GM12801 (cell line): ENCODE data around the gene CD46.

ENCODE experiments used
- TF ChIP-seq, protein P1 (sequence below): IDR thresholded peaks from one replicate; pipeline ENCODE4 v1.5.1; 2011; ENCODE audit warnings: control low read depth; ENCODE audit not compliant: insufficient read length; ENCODE audit errors: extremely low read depth

Gene CD46

GRCh38 chr1:207801819-207802218 lies 50.0 kb downstream of the CD46 start:
- TF ChIP-seq, protein P1, sequence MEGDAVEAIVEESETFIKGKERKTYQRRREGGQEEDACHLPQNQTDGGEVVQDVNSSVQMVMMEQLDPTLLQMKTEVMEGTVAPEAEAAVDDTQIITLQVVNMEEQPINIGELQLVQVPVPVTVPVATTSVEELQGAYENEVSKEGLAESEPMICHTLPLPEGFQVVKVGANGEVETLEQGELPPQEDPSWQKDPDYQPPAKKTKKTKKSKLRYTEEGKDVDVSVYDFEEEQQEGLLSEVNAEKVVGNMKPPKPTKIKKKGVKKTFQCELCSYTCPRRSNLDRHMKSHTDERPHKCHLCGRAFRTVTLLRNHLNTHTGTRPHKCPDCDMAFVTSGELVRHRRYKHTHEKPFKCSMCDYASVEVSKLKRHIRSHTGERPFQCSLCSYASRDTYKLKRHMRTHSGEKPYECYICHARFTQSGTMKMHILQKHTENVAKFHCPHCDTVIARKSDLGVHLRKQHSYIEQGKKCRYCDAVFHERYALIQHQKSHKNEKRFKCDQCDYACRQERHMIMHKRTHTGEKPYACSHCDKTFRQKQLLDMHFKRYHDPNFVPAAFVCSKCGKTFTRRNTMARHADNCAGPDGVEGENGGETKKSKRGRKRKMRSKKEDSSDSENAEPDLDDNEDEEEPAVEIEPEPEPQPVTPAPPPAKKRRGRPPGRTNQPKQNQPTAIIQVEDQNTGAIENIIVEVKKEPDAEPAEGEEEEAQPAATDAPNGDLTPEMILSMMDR = no peak

DNA sequence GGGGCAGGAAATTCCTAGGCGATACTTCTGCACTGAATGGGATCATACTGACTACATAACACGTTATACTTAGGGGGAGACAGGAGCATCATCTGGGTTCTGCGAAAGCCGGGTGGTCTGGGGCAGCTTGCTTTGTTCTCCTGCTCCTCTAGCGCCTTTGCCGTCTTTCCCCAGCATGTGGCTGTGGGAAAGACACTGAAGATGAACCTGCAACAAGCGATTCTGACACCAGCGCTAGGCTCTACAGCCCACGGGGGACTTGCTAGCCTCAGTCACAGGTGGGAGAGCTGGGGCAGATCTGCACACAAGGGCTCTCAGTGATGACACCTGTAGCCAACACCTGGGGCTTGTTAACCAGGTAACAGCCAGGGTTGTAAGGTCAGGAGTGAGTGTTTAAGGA lies 51.8 kb downstream of the CD46 start:
- TF ChIP-seq, protein P1 = no peak

- TF ChIP-seq, protein P1 = no peak
Measured at GRCh38 chr1:207804721-207805468, 53.0 kb downstream of the CD46 start.

GRCh38 chr1:207805841-207806421 lies 54.1 kb downstream of the CD46 start:
- TF ChIP-seq, protein P1 = no peak

DNA sequence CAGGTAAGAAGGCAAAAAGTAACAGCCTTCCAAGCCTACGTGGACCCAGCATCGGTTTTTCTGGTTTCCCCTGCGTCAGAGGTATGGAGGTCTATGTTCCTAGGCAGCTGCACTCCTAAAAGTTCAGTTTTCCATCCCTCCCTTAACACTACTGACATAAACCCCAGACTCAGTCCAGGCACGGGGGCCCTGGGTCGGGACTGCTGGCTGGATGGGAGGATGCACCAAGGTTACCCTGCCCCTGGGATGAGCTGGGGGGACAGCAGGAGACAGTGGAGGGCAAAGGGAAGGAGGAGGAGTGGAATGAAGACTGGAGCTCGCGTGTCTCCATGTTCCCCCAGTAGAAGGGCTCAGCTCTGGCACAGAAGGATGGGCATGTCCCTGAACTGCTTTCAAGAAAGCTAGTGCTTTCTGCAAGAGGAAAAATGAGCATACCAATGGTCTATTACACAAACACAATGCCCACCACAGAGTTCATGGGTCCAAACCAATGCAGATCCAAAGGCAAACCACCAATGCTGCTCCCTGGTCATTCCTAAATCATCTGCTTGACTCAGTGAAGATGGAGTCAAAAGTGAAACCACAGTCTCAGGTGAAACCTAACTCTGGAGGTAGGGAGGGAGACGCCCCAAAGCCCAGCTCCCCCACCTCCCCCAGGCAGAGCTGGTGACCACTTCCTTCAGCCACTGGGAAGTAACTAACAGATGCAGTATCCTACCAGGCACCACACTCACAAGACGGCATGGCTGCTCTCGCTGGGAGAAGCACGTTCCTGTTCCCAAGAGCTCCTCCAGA lies 54.9 kb downstream of the CD46 start:
- TF ChIP-seq, protein P1 = no peak

GRCh38 chr1:207807326-207807689 lies 55.5 kb downstream of the CD46 start:
- TF ChIP-seq, protein P1 = no peak

- TF ChIP-seq, protein P1 = no peak
Measured at GRCh38 chr1:207807690-207808321, 56.0 kb downstream of the CD46 start.
